GM10248 (cell line): ENCODE results near the gene OLFM2.

ENCODE experiments used
- CTCF ChIA-PET: fragments of 300-600 bp; sonication (Branson Sonifier 250); formaldehyde crosslinking; extraction: SDS; loops from one replicate; lab custom pipeline; 2021; ENCODE audit warnings: antibody characterized with exemption; lab: Yijun Ruan, JAX
- POLR2A ChIA-PET: fragments of 350-650 bp; sonication (Branson Sonifier 250); formaldehyde crosslinking; extraction: SDS; loops from one replicate; lab custom pipeline; 2020; ENCODE audit warnings: antibody characterized with exemption; lab: Yijun Ruan, JAX
- DNase-seq: peaks from one replicate; pipeline ENCODE4 v3.0.0; 2012; ENCODE audit errors: extremely low spot score
- TF ChIP-seq, protein P1 (sequence below): IDR thresholded peaks from 2 replicates; pipeline ENCODE4 v1.5.1; 2012; ENCODE audit warnings: mild to moderate bottlenecking, low read depth; ENCODE audit errors: extremely low read depth, missing control alignments, control extremely low read depth

OLFM2 gene

GRCh38 chr19:9945319-9945966, 9.1 kb upstream of the OLFM2 start:
- ChIA-PET CTCF (interaction anchor here (1.9 to 2.2 kb wide), 2 partner anchors 13 to 15 kb away, joined by 6 to 10 read pairs; no protein-coding TSS in a partner anchor), POLR2A (no interaction called here)
- no peak for DNase-seq
- TF ChIP-seq, protein P1, sequence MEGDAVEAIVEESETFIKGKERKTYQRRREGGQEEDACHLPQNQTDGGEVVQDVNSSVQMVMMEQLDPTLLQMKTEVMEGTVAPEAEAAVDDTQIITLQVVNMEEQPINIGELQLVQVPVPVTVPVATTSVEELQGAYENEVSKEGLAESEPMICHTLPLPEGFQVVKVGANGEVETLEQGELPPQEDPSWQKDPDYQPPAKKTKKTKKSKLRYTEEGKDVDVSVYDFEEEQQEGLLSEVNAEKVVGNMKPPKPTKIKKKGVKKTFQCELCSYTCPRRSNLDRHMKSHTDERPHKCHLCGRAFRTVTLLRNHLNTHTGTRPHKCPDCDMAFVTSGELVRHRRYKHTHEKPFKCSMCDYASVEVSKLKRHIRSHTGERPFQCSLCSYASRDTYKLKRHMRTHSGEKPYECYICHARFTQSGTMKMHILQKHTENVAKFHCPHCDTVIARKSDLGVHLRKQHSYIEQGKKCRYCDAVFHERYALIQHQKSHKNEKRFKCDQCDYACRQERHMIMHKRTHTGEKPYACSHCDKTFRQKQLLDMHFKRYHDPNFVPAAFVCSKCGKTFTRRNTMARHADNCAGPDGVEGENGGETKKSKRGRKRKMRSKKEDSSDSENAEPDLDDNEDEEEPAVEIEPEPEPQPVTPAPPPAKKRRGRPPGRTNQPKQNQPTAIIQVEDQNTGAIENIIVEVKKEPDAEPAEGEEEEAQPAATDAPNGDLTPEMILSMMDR = no peak

GRCh38 chr19:9943744-9944143, 7.4 kb upstream of the OLFM2 start:
- TF ChIP-seq, protein P1 = no peak
- ChIA-PET CTCF (interaction anchor here (0.9 to 1.7 kb wide), 5 partner anchors 11 to 84 kb away, joined by 3 to 7 read pairs (median 3); no protein-coding TSS in a partner anchor), POLR2A (no interaction called here)
- DNase-seq = no peak

GRCh38 chr19:9941671-9942070, 5.4 kb upstream of the OLFM2 start:
- ChIA-PET POLR2A (no interaction called here), CTCF (interaction anchor here (1.8 to 2.9 kb wide), 3 partner anchors 10 to 86 kb away, joined by 6 to 18 read pairs (median 9); no protein-coding TSS in a partner anchor)
- TF ChIP-seq, protein P1 = no peak
- DNase-seq = no peak

GRCh38 chr19:9941231-9941630, 4.9 kb upstream of the OLFM2 start:
- TF ChIP-seq, protein P1 = no peak
- no peak for DNase-seq
- ChIA-PET POLR2A (no interaction called here), CTCF (interaction anchor here (1.8 to 2.9 kb wide), 3 partner anchors 11 to 86 kb away, joined by 6 to 18 read pairs (median 9); no protein-coding TSS in a partner anchor)

- ChIA-PET CTCF (interaction anchor here (2.7 to 2.9 kb wide), 2 partner anchors 11 to 87 kb away, joined by 9 to 18 read pairs; no protein-coding TSS in a partner anchor), POLR2A (no interaction called here)
- TF ChIP-seq, protein P1 = no peak
- no peak for DNase-seq
Observed at GRCh38 chr19:9940778-9941177, 4.5 kb upstream of the OLFM2 start.

GRCh38 chr19:9939301-9939913, 3.1 kb upstream of the OLFM2 start:
- POLR2A ChIA-PET = no interaction called here
- DNase-seq = no peak
- CTCF ChIA-PET = interaction anchor here (1.0 to 2.9 kb wide), 5 partner anchors 9 to 452 kb away, joined by 3 to 18 read pairs (median 3); no protein-coding TSS in a partner anchor
- TF ChIP-seq, protein P1 = no peak
